Midbrain (tissue), 1 donor: ENCODE data around the gene CST1.

Source experiments
- DNase-seq: peaks from one replicate; lab custom pipeline; 2025; lab: John Stamatoyannopoulos, UW

The CST1 gene

GRCh38 chr20:23702021-23702420 lies 48.7 kb downstream of the CST1 start:
- no peak for DNase-seq

- no peak for DNase-seq
These were observed 49.8 kb downstream of the CST1 start for GRCh38 chr20:23700931-23701330.

- no peak for DNase-seq
These were observed 52.8 kb downstream of the CST1 start for GRCh38 chr20:23697947-23698346.
